ENCODE measurements around the gene CAMK1D. TPM values are rescaled to one million over a fixed set of nuclear protein-coding genes. Genes with fewer than 3 reads are reported as not detected.

The CAMK1D gene
- polyA plus RNA-seq, 1 experiment = 1.1 TPM

- Histone ChIP-seq H3K4me3 (ENCODE audit: low read depth, low read length) (no peak overlapping the region), H3K36me3 (ENCODE audit: control insufficient read depth, insufficient read depth, low read length) (no peaks in the 10 kb centered on the region), H3K27me3 (ENCODE audit: control insufficient read depth, insufficient read depth, low read length) (no peaks in the 10 kb centered on the region; the same call in 1 of the 2 replicates)
- POLR2A ChIA-PET = no interaction called here
- no peak for TF ChIP-seq CTCF (IDR thresholded peaks at IDR 0.05; ENCODE audit: insufficient read depth, low read depth, low read length)
- no peak for DNase-seq (ENCODE audit: low read depth)
- CTCF ChIA-PET = no interaction called here
Observed at GRCh38 chr10:12518024-12518423, 168.7 kb downstream of the CAMK1D start.

GRCh38 chr10:12521423-12521822 lies 172.1 kb downstream of the CAMK1D start:
- TF ChIP-seq CTCF (IDR thresholded peaks at IDR 0.05; ENCODE audit: insufficient read depth, low read depth, low read length) = no peak
- no peaks in the 10 kb centered on the region for H3K36me3 ChIP-seq (ENCODE audit: control insufficient read depth, insufficient read depth, low read length)

DNA sequence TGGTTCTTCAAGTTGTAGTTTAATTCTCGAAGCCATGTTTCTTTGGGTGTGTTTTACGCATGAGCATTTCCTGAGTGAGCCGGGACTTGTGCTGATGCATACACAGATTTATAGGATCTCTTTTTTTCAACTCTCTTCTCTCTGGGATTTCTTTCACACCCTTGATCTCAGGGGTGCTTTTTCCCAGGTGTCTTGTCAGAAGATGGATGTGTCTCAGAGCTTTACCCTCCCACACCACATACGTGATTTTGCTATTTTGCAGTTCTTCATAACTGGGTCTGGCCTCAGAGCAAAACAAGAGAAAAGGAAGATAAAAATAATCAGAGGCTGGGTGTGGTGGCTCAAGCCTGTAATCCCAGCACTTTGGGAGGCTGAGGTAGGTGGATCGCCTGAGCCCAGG lies 177.0 kb downstream of the CAMK1D start:
- Histone ChIP-seq H3K4me3 (ENCODE audit: low read depth, low read length) (no peak overlapping the region), H3K36me3 (ENCODE audit: control insufficient read depth, insufficient read depth, low read length) (no peaks in the 10 kb centered on the region), H3K27me3 (ENCODE audit: control insufficient read depth, insufficient read depth, low read length) (no peaks in the 10 kb centered on the region)
- ChIA-PET POLR2A (no interaction called here), CTCF (no interaction called here)
- no peak for TF ChIP-seq CTCF (IDR thresholded peaks at IDR 0.05; ENCODE audit: insufficient read depth, low read depth, low read length)
- no peak for DNase-seq (ENCODE audit: low read depth)

More at GRCh38 chr10:12521423-12521822, 172.1 kb downstream of the CAMK1D start:
- CTCF ChIA-PET = no interaction called here
- POLR2A ChIA-PET = no interaction called here
- H3K4me3 ChIP-seq (ENCODE audit: low read depth, low read length) = no peak overlapping the region
- no peaks in the 10 kb centered on the region for H3K27me3 ChIP-seq (ENCODE audit: control insufficient read depth, insufficient read depth, low read length)
- DNase-seq (ENCODE audit: low read depth) = no peak

- ChIA-PET POLR2A (no interaction called here), CTCF (no interaction called here)
- H3K36me3 ChIP-seq (ENCODE audit: control insufficient read depth, insufficient read depth, low read length) = no peaks in the 10 kb centered on the region
- no peak for TF ChIP-seq CTCF (IDR thresholded peaks at IDR 0.05; ENCODE audit: insufficient read depth, low read depth, low read length)
- no peak overlapping the region for H3K4me3 ChIP-seq (ENCODE audit: low read depth, low read length)
- H3K27me3 ChIP-seq (ENCODE audit: control insufficient read depth, insufficient read depth, low read length) = no peaks in the 10 kb centered on the region
- no peak for DNase-seq (ENCODE audit: low read depth)
Observed at GRCh38 chr10:12529976-12530375, 180.6 kb downstream of the CAMK1D start.

DNA sequence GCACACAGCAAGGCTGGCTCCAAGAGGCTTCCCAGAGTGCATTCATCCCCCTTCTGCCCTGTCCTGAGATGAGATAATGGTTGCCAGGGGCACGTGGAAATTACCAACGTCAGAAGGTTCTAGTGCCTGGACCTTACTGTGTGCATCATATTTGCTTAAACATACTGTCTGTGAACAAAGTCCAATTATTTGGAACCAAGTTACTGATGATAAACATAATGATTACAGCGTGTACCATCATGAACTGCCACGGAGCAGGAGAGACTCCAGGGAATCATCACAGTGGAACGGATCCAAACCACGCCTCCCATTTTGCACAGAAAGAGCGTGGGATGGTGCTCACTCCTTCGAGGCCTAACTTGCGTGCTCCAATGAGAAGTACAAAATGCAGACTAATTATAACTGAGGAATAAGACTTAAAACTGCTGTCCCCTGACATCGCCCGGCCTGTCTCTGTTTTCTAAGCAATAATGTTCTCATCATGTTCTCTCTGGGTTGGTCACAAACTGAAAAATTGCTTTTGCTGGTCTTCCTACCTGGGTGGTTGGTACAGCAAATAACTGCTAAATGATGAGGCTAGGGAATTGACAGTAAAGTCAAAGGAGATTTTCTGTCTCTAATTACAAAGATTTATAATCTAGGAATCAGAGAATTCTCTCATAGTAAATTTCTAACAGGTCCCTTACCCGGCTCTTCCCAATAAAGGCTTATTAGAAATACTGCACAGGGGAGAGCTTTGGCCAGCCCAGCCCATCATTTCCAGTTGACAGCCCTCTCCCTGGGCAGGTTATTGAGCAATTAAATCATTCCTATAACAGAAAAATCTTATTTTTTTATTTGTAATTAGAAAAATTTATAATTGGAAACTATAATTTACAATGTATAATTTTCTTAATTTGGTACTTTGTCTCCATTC lies 182.2 kb downstream of the CAMK1D start:
- TF ChIP-seq CTCF (IDR thresholded peaks at IDR 0.05; ENCODE audit: insufficient read depth, low read depth, low read length) = no peak
- no peak for DNase-seq (ENCODE audit: low read depth)
- CTCF ChIA-PET = no interaction called here
- no peaks in the 10 kb centered on the region for H3K27me3 ChIP-seq (ENCODE audit: control insufficient read depth, insufficient read depth, low read length)
- POLR2A ChIA-PET = no interaction called here
- no peaks in the 10 kb centered on the region for H3K36me3 ChIP-seq (ENCODE audit: control insufficient read depth, insufficient read depth, low read length)
- no peak overlapping the region for H3K4me3 ChIP-seq (ENCODE audit: low read depth, low read length)
